ENCODE data around the gene RUVBL1.

DNA sequence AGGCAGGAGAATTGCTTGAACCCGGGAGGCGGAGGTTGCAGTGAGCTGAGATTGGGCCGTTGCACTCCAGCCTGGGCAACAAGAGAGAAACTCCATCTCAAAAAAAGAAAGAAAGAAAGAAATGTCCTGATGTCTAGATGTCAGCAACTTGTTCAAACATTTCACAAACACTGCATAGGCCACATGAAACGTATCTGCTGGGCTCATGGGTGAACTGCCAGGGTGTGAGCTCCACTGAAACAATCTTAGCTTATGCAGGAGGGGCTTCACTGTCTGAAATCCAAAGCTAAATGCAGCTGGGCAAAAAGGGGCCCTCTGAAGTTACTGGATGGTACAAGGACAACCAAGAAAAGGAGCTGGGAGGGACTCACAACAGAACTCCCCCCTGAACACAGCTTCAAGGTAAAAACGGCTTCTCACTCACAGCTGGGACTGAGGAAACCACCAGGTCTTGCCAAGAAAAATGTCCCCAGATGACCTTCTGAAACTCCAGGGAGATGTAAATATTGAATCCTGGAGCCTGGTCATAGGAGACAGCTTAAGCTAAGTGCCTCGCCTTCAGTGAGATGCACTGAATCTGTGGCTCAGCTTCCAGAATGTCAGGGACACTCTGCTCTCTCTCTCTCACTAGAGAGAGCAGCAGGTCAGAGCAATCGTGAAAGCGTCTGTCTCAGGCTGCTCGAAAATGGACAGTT lies 39.5 kb downstream of the RUVBL1 start:
- no peak for TF ChIP-seq TCF4 (CRISPR knock-in tag; IDR thresholded peaks at IDR 0.05; ENCODE audit: borderline replicate concordance)
- no peak for TF ChIP-seq ZFP3 (CRISPR knock-in tag; IDR thresholded peaks at IDR 0.05)
- no peak for TF ChIP-seq PPARA (CRISPR knock-in tag; IDR thresholded peaks at IDR 0.05; ENCODE audit: borderline replicate concordance)
- TF ChIP-seq, protein P1, sequence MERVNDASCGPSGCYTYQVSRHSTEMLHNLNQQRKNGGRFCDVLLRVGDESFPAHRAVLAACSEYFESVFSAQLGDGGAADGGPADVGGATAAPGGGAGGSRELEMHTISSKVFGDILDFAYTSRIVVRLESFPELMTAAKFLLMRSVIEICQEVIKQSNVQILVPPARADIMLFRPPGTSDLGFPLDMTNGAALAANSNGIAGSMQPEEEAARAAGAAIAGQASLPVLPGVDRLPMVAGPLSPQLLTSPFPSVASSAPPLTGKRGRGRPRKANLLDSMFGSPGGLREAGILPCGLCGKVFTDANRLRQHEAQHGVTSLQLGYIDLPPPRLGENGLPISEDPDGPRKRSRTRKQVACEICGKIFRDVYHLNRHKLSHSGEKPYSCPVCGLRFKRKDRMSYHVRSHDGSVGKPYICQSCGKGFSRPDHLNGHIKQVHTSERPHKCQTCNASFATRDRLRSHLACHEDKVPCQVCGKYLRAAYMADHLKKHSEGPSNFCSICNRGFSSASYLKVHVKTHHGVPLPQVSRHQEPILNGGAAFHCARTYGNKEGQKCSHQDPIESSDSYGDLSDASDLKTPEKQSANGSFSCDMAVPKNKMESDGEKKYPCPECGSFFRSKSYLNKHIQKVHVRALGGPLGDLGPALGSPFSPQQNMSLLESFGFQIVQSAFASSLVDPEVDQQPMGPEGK (CRISPR knock-in tag; IDR thresholded peaks at IDR 0.05; ENCODE audit: borderline replicate concordance), result no peak
- no peak for TF ChIP-seq BACH2 (CRISPR knock-in tag; IDR thresholded peaks at IDR 0.05; ENCODE audit: borderline replicate concordance)
- TF ChIP-seq, protein P2, sequence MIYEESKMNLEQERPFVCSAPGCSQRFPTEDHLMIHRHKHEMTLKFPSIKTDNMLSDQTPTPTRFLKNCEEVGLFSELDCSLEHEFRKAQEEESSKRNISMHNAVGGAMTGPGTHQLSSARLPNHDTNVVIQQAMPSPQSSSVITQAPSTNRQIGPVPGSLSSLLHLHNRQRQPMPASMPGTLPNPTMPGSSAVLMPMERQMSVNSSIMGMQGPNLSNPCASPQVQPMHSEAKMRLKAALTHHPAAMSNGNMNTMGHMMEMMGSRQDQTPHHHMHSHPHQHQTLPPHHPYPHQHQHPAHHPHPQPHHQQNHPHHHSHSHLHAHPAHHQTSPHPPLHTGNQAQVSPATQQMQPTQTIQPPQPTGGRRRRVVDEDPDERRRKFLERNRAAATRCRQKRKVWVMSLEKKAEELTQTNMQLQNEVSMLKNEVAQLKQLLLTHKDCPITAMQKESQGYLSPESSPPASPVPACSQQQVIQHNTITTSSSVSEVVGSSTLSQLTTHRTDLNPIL (CRISPR knock-in tag; IDR thresholded peaks at IDR 0.05; ENCODE audit: low read depth), result no peak
- TF ChIP-seq TOX (CRISPR knock-in tag; IDR thresholded peaks at IDR 0.05; ENCODE audit: borderline replicate concordance), result no peak
- TF ChIP-seq ZNF70 (CRISPR knock-in tag; IDR thresholded peaks at IDR 0.05), result no peak
- TF ChIP-seq, protein P3, sequence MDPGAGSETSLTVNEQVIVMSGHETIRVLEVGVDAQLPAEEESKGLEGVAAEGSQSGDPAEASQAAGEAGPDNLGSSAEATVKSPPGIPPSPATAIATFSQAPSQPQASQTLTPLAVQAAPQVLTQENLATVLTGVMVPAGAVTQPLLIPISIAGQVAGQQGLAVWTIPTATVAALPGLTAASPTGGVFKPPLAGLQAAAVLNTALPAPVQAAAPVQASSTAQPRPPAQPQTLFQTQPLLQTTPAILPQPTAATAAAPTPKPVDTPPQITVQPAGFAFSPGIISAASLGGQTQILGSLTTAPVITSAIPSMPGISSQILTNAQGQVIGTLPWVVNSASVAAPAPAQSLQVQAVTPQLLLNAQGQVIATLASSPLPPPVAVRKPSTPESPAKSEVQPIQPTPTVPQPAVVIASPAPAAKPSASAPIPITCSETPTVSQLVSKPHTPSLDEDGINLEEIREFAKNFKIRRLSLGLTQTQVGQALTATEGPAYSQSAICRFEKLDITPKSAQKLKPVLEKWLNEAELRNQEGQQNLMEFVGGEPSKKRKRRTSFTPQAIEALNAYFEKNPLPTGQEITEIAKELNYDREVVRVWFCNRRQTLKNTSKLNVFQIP (CRISPR knock-in tag; IDR thresholded peaks at IDR 0.05; ENCODE audit: borderline replicate concordance, low read depth), result no peak

All from SK-N-SH treated with all-trans-retinoic acid at 6 μM for 48 hours (cell line).